Measurements from ENCODE around the gene ARSI.

ARSI gene

GRCh38 chr5:150305557-150305956 lies 2.9 kb upstream of the ARSI start:
- no peak for DNase-seq

GRCh38 chr5:150305095-150305494 lies 2.4 kb upstream of the ARSI start:
- DNase-seq, result no peak

- DNase-seq, result no peak
Measured at GRCh38 chr5:150304481-150305081, 1.9 kb upstream of the ARSI start.

- DNase-seq, result no peak
Measured at GRCh38 chr5:150303660-150304386, 1.1 kb upstream of the ARSI start.

- no peak for DNase-seq
Measured at GRCh38 chr5:150303070-150303615, 438 bp upstream of the ARSI start.

- DNase-seq, result no peak
Measured at GRCh38 chr5:150301901-150302300, 804 bp downstream of the ARSI start.

- DNase-seq, result no peak
Measured at GRCh38 chr5:150301170-150301505, 1.6 kb downstream of the ARSI start.

- DNase-seq, result no peak
Measured at GRCh38 chr5:150300496-150301169, 2.1 kb downstream of the ARSI start.

- DNase-seq, result no peak
Measured at GRCh38 chr5:150299571-150300327, 3.0 kb downstream of the ARSI start.

GRCh38 chr5:150298701-150299451 lies 3.8 kb downstream of the ARSI start:
- no peak for DNase-seq

GRCh38 chr5:150297934-150298595 lies 4.6 kb downstream of the ARSI start:
- no peak for DNase-seq

GRCh38 chr5:150297236-150297890 lies 5.3 kb downstream of the ARSI start:
- DNase-seq, result no peak

- no peak for DNase-seq
Measured at GRCh38 chr5:150296496-150296895, 6.2 kb downstream of the ARSI start.

GRCh38 chr5:150295741-150296486 lies 6.8 kb downstream of the ARSI start:
- DNase-seq, result no peak

GRCh38 chr5:150295172-150295634 lies 7.5 kb downstream of the ARSI start:
- DNase-seq, result no peak

- no peak for DNase-seq
Measured at GRCh38 chr5:150294551-150295071, 8.1 kb downstream of the ARSI start.

GRCh38 chr5:150293091-150293941 lies 9.4 kb downstream of the ARSI start:
- no peak for DNase-seq

- DNase-seq, result no peak
Measured at GRCh38 chr5:150291388-150292385, 11.0 kb downstream of the ARSI start.
